ENCODE data around the gene SIGLEC5. TPM values are rescaled to one million over a fixed set of nuclear protein-coding genes. Genes with fewer than 3 reads are reported as not detected.

SIGLEC5 gene
- total and polyA plus RNA-seq, 2 donors (not counting 3 experiments of a cell fraction or from before 2014, with no cell fraction given), result not detected

- Histone ChIP-seq H3K79me2 (ENCODE audit: control insufficient read depth, insufficient read depth, low read length) (peaks cover 5% of the 10 kb centered on the region), H3K27me3 (ENCODE audit: control insufficient read depth in 2 of 2, insufficient read depth in 2 of 2, low read length in 2 of 2) (peaks cover 14 to 32% of the 10 kb centered on the region in 2 experiments), H4K20me1 (replicated peaks; ENCODE audit: control insufficient read depth, extremely low read depth, insufficient read depth, low read length) (no peaks in the 10 kb centered on the region), H3K27ac (ENCODE audit: insufficient read depth, low read depth, low read length) (no peak overlapping the region), H3K9me1 (replicated peaks; ENCODE audit: control insufficient read depth, extremely low read depth, insufficient read depth, low read length) (no peaks in the 10 kb centered on the region), H3K4me1 (ENCODE audit: control insufficient read depth, extremely low read depth, insufficient read depth, low read length) (peaks cover under 1% of the 10 kb centered on the region), H3K9me3 (replicated peaks; ENCODE audit: control insufficient read depth, insufficient read depth, low read length) (no peaks in the 10 kb centered on the region), H3K9ac (replicated peaks; ENCODE audit: extremely low read depth, insufficient read depth, low read length) (no peak overlapping the region), H3K36me3 (ENCODE audit: control insufficient read depth in 2 of 2, extremely low read depth in 1 of 2, insufficient read depth in 2 of 2, low read length in 2 of 2) (no peaks in the 10 kb centered on the region), H2AFZ (ENCODE audit: low read depth, low read length) (no peak overlapping the region), H3K4me3 (replicated peaks in 1 of 3; ENCODE audit: insufficient read depth in 1 of 3, low read depth in 1 of 3, low read length in 3 of 3) (no peak overlapping the region), H3K4me2 (ENCODE audit: insufficient read depth, low read length) (no peak overlapping the region)
- FAIRE-seq (no peak), DNase-seq (ENCODE audit: low read depth, low spot score) (no peak)
- intact Hi-C loops (cut with micrococcal nuclease) (no loop called here), dilution Hi-C loops (cut with MboI; ENCODE audit: extremely low pct_ligation_motif_present, low sequenced_read_pairs) (no loop called here)
- ChIA-PET POLR2A (no interaction called here), CTCF (no interaction called here)
- TF ChIP-seq JUN (IDR thresholded peaks at IDR 0.05; ENCODE audit: borderline replicate concordance, insufficient read depth, insufficient read length, low read depth) (no peak), CTCF (IDR thresholded peaks at IDR 0.05; ENCODE audit: extremely low read depth in 1 of 2, insufficient read depth in 1 of 2, low read depth in 1 of 2, low read length in 2 of 2) (no peak), FOS (IDR thresholded peaks at IDR 0.05; ENCODE audit: borderline replicate concordance, insufficient read depth, low read length) (no peak), POLR2A (IDR thresholded peaks at IDR 0.05; ENCODE audit: low read depth, low read length) (no peak)
- BruUV-seq (replicated peaks), result no TSS peak
These were observed 63.6 kb downstream of the SIGLEC5 start for GRCh38 chr19:51566489-51567100.

- no peak overlapping the region for H3K27ac ChIP-seq (ENCODE audit: insufficient read depth, low read depth, low read length)
- POLR2A ChIA-PET, result no interaction called here
- no peak overlapping the region for H3K9ac ChIP-seq (replicated peaks; ENCODE audit: extremely low read depth, insufficient read depth, low read length)
- no peaks in the 10 kb centered on the region for H3K4me1 ChIP-seq (ENCODE audit: control insufficient read depth, extremely low read depth, insufficient read depth, low read length)
- H3K4me2 ChIP-seq (ENCODE audit: insufficient read depth, low read length), result no peak overlapping the region
- CTCF ChIA-PET, result interaction anchor here (0.7 to 1.5 kb wide), 3 partner anchors 12 to 96 kb away, joined by 3 to 6 read pairs (median 4); no protein-coding TSS in a partner anchor
- no peaks in the 10 kb centered on the region for H3K36me3 ChIP-seq (ENCODE audit: control insufficient read depth in 2 of 2, extremely low read depth in 1 of 2, insufficient read depth in 2 of 2, low read length in 2 of 2)
- no peak overlapping the region for H2AFZ ChIP-seq (ENCODE audit: low read depth, low read length)
- BruUV-seq (replicated peaks), result no TSS peak
- dilution Hi-C loops (cut with MboI; ENCODE audit: extremely low pct_ligation_motif_present, low sequenced_read_pairs), result no loop called here
- H3K27me3 ChIP-seq (ENCODE audit: control insufficient read depth in 2 of 2, insufficient read depth in 2 of 2, low read length in 2 of 2), result peaks cover 14 to 34% of the 10 kb centered on the region in 2 experiments
- no peak for TF ChIP-seq FOS (IDR thresholded peaks at IDR 0.05; ENCODE audit: borderline replicate concordance, insufficient read depth, low read length)
- TF ChIP-seq JUN (IDR thresholded peaks at IDR 0.05; ENCODE audit: borderline replicate concordance, insufficient read depth, insufficient read length, low read depth), result no peak
- no peak for TF ChIP-seq GATA2 (IDR thresholded peaks at IDR 0.05; ENCODE audit: insufficient read depth, insufficient read length, low read depth, low read length)
- TF ChIP-seq POLR2A (IDR thresholded peaks at IDR 0.05; ENCODE audit: low read depth, low read length), result no peak
- TF ChIP-seq MYC (IDR thresholded peaks at IDR 0.05; ENCODE audit: low read depth, low read length), result no peak
- no peak for TF ChIP-seq POLR2AphosphoS5 (IDR thresholded peaks at IDR 0.05; ENCODE audit: insufficient read depth, low read depth, low read length)
- no peak for TF ChIP-seq CTCF (IDR thresholded peaks at IDR 0.05; ENCODE audit: extremely low read depth in 1 of 2, insufficient read depth in 1 of 2, low read depth in 1 of 2, low read length in 2 of 2)
- DNase-seq (ENCODE audit: low read depth, low spot score) (no peak), FAIRE-seq (no peak)
- intact Hi-C loops (cut with micrococcal nuclease), result no loop called here
- H3K9me1 ChIP-seq (replicated peaks; ENCODE audit: control insufficient read depth, extremely low read depth, insufficient read depth, low read length), result no peaks in the 10 kb centered on the region
- no peaks in the 10 kb centered on the region for H3K79me2 ChIP-seq (ENCODE audit: control insufficient read depth, insufficient read depth, low read length)
- no peaks in the 10 kb centered on the region for H4K20me1 ChIP-seq (replicated peaks; ENCODE audit: control insufficient read depth, extremely low read depth, insufficient read depth, low read length)
- H3K4me3 ChIP-seq (replicated peaks in 1 of 3; ENCODE audit: insufficient read depth in 1 of 3, low read depth in 1 of 3, low read length in 3 of 3), result no peak overlapping the region
- no peaks in the 10 kb centered on the region for H3K9me3 ChIP-seq (replicated peaks; ENCODE audit: control insufficient read depth, insufficient read depth, low read length)
These were observed 64.6 kb downstream of the SIGLEC5 start for GRCh38 chr19:51565583-51565982.
